ENCODE results near the gene ZBED1.

The ZBED1 gene

GRCh38 chrX:2502668-2503519 is 2.1 kb upstream of the ZBED1 start:
- no peak for DNase-seq (ENCODE audit: low read depth)
- H3K4me3 ChIP-seq (ENCODE audit: low read length): no peak overlapping the region
- no peak for TF ChIP-seq CTCF (conservative IDR thresholded peaks at IDR 0.05; ENCODE audit: low read depth, low read length)

- H3K4me3 ChIP-seq (ENCODE audit: low read length): no peak overlapping the region
- DNase-seq (ENCODE audit: low read depth): no peak
- no peak for TF ChIP-seq CTCF (conservative IDR thresholded peaks at IDR 0.05; ENCODE audit: low read depth, low read length)
Measured at GRCh38 chrX:2502120-2502667, 1.4 kb upstream of the ZBED1 start.

- no peak overlapping the region for H3K4me3 ChIP-seq (ENCODE audit: low read length)
- DNase-seq (ENCODE audit: low read depth): no peak
Measured at GRCh38 chrX:2501559-2502102, 855 bp upstream of the ZBED1 start.

GRCh38 chrX:2500091-2500802 is 529 bp downstream of the ZBED1 start:
- no peak for DNase-seq (ENCODE audit: low read depth)
- peak overlapping the region; percentile 76 for H3K4me3 ChIP-seq (ENCODE audit: low read length)
- peak; percentile 23 for TF ChIP-seq CTCF (conservative IDR thresholded peaks at IDR 0.05; ENCODE audit: low read depth, low read length)

More at GRCh38 chrX:2501559-2502102, 855 bp upstream of the ZBED1 start:
- no peak for TF ChIP-seq CTCF (conservative IDR thresholded peaks at IDR 0.05; ENCODE audit: low read depth, low read length)

GRCh38 chrX:2499507-2499906 is 1.3 kb downstream of the ZBED1 start:
- TF ChIP-seq CTCF (conservative IDR thresholded peaks at IDR 0.05; ENCODE audit: low read depth, low read length): no peak
- DNase-seq (ENCODE audit: low read depth): no peak
- peak overlapping the region; percentile 76 for H3K4me3 ChIP-seq (ENCODE audit: low read length)

- no peak for DNase-seq (ENCODE audit: low read depth)
- no peak for TF ChIP-seq CTCF (conservative IDR thresholded peaks at IDR 0.05; ENCODE audit: low read depth, low read length)
- H3K4me3 ChIP-seq (ENCODE audit: low read length): peak overlapping the region; percentile 76
Measured at GRCh38 chrX:2498781-2499302, 1.9 kb downstream of the ZBED1 start.

Data from retinal pigment epithelial cell (primary cell).